ENCODE results near the gene PPP3CA. TPM values are rescaled to one million over a fixed set of nuclear protein-coding genes. Genes with fewer than 3 reads are reported as not detected.

The PPP3CA gene
- total RNA-seq, 1 donor from 2014 or later: 64.5 TPM

- Histone ChIP-seq H3K27me3 (no peaks in the 10 kb centered on the region), H3K4me3 (no peak overlapping the region), H3K27ac (no peak overlapping the region), H3K9me3 (no peaks in the 10 kb centered on the region), H3K4me1 (peaks cover 0 to 6% of the 10 kb centered on the region in 2 donors), H3K36me3 (no peaks in the 10 kb centered on the region)
- DNase-seq (ENCODE audit: low spot score in 2 of 2): no peak
- TF ChIP-seq, protein P1, sequence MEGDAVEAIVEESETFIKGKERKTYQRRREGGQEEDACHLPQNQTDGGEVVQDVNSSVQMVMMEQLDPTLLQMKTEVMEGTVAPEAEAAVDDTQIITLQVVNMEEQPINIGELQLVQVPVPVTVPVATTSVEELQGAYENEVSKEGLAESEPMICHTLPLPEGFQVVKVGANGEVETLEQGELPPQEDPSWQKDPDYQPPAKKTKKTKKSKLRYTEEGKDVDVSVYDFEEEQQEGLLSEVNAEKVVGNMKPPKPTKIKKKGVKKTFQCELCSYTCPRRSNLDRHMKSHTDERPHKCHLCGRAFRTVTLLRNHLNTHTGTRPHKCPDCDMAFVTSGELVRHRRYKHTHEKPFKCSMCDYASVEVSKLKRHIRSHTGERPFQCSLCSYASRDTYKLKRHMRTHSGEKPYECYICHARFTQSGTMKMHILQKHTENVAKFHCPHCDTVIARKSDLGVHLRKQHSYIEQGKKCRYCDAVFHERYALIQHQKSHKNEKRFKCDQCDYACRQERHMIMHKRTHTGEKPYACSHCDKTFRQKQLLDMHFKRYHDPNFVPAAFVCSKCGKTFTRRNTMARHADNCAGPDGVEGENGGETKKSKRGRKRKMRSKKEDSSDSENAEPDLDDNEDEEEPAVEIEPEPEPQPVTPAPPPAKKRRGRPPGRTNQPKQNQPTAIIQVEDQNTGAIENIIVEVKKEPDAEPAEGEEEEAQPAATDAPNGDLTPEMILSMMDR (IDR thresholded peaks at IDR 0.05): no peak
- intact Hi-C loops (cut with DNase I): no loop called here
These were observed 42.4 kb downstream of the PPP3CA start for GRCh38 chr4:101304916-101305315.

GRCh38 chr4:101299899-101300540 is 47.3 kb downstream of the PPP3CA start:
- Histone ChIP-seq H3K27ac (no peak overlapping the region), H3K27me3 (no peaks in the 10 kb centered on the region), H3K4me3 (no peak overlapping the region), H3K36me3 (no peaks in the 10 kb centered on the region), H3K9me3 (no peaks in the 10 kb centered on the region), H3K4me1 (peaks cover 0 to 7% of the 10 kb centered on the region in 2 donors)
- DNase-seq (ENCODE audit: low spot score in 2 of 2): no peak
- intact Hi-C loops (cut with DNase I): no loop called here
- TF ChIP-seq, protein P1 (IDR thresholded peaks at IDR 0.05): no peak

DNA sequence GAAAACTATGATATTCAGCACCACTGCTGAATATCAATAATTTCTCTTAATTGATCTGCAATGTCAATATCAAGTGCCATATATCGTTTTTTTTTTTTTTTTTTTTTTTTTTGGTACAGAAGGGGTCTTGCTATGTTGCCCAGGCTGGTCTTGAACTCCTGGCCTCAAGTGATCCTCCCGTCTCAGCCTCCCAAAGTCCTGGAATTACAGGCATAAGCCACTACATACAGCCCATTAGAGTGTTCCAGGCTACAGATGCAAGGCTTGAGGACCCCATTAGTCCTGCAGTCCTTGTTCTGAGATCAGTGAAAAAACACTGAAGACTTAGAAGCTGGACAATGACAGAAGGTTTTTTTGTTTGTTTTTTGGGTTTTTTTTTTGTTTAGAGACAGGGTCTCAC is 48.3 kb downstream of the PPP3CA start:
- H3K27ac ChIP-seq: no peak overlapping the region
- no peak overlapping the region for H3K4me3 ChIP-seq
- peaks cover 0 to 5% of the 10 kb centered on the region in 2 donors for H3K4me1 ChIP-seq
- intact Hi-C loops (cut with DNase I): no loop called here
- no peak for DNase-seq (ENCODE audit: low spot score in 2 of 2)
- TF ChIP-seq, protein P1 (IDR thresholded peaks at IDR 0.05): no peak
- H3K36me3 ChIP-seq: no peaks in the 10 kb centered on the region
- no peaks in the 10 kb centered on the region for H3K9me3 ChIP-seq
- no peaks in the 10 kb centered on the region for H3K27me3 ChIP-seq

GRCh38 chr4:101295691-101296090 is 51.6 kb downstream of the PPP3CA start:
- Histone ChIP-seq H3K4me1 (peaks cover 0 to 15% of the 10 kb centered on the region in 2 donors), H3K36me3 (no peaks in the 10 kb centered on the region), H3K9me3 (no peaks in the 10 kb centered on the region), H3K27me3 (no peaks in the 10 kb centered on the region), H3K27ac (peak overlapping the region in 1 of 2 donors; percentile 11), H3K4me3 (no peak overlapping the region)
- no peak for DNase-seq (ENCODE audit: low spot score in 2 of 2)
- intact Hi-C loops (cut with DNase I): no loop called here
- TF ChIP-seq, protein P1 (IDR thresholded peaks at IDR 0.05): no peak

DNA sequence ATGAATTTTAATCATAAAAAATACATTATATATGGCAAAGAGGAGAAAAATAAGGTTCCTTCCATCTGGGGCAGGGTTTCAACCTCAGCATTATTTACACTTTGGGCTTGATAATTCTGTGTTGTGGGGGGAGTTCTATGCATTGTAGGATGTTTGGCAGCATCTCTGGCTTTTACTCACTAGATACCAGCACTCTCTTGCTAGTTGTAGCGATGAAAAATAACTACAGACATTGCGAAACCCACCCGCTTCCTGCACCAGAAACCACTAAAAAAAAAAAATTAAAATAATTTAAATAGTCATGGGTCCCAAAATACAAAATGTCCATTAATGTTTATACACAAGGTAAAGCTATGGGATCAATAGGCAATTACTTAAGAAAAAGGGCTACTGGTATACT is 52.7 kb downstream of the PPP3CA start:
- intact Hi-C loops (cut with DNase I): loop anchor here (5.0 kb wide), 1 partner anchor 53 kb away; the partner anchor contains the start of gene PPP3CA
- DNase-seq (ENCODE audit: low spot score in 2 of 2): no peak
- Histone ChIP-seq H3K4me3 (no peak overlapping the region), H3K9me3 (no peaks in the 10 kb centered on the region), H3K27ac (no peak overlapping the region), H3K4me1 (peaks cover 0 to 15% of the 10 kb centered on the region in 2 donors), H3K36me3 (no peaks in the 10 kb centered on the region), H3K27me3 (no peaks in the 10 kb centered on the region)
- TF ChIP-seq, protein P1 (IDR thresholded peaks at IDR 0.05): no peak
